Neuron (in vitro differentiated cells): ENCODE data around the gene UBR2.
A peak's percentile ranks its signal among the peaks of the same experiment; 100 is the strongest.

Experiments
- H2AFZ ChIP-seq: one replicate; pipeline ENCODE4 v1.6.1; 2013; ENCODE audit warnings: low read depth, mild to moderate bottlenecking, inconsistent platforms, low read length, moderate library complexity
- H3K27me3 ChIP-seq: one replicate; pipeline ENCODE4 v1.6.1; 2013; ENCODE audit warnings: low read length; ENCODE audit not compliant: insufficient read depth
- H3K36me3 ChIP-seq: one replicate; pipeline ENCODE4 v1.6.1; 2013; ENCODE audit warnings: low read length; ENCODE audit not compliant: insufficient read depth
- H3K4me1 ChIP-seq: one replicate; pipeline ENCODE4 v1.6.1; 2013; ENCODE audit warnings: low read length; ENCODE audit not compliant: insufficient read depth
- H3K4me3 ChIP-seq: 2 replicates; pipeline ENCODE4 v1.5.1; 2013; ENCODE audit warnings: mild to moderate bottlenecking, low read length, moderate library complexity
- H3K9me3 ChIP-seq: one replicate; pipeline ENCODE4 v1.6.1; 2013; ENCODE audit warnings: low read length

The UBR2 gene

GRCh38 chr6:42563697-42564505 is at the start of gene UBR2:
TSS of gene UBR2 (plus strand) at chr6:42564029. CDS start at chr6:42564320, 291 bp downstream.
- Histone ChIP-seq H3K9me3 (no peaks in the 10 kb centered on the region), H3K4me3 (peak within 1 kb of the TSS; percentile 71), H3K36me3 (no peaks in the 10 kb centered on the region), H2AFZ (peak within 1 kb of the TSS; percentile 68), H3K4me1 (peaks cover 9% of the 10 kb centered on the region), H3K27me3 (no peaks in the 10 kb centered on the region)

DNA sequence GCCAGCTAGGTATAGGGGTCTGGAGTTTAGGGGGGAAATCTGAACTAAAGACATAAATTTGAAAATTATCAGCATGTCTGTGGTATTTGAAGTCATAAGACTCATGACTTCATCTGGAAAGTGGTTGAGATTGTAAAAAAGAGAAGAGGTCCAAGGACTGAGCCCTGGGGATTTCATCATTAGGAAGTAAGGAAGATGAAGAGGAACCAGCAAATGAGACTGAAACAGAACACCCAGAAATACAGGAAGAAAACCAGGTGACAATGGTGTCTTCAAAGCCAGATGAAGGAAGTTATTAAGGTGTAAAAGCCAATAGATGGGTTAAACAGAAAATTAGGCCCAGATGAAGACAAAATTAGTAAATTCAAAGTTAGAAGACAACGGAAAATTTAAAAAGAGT is 49.1 kb upstream of the UBR2 start:
- H3K4me1 ChIP-seq: peaks cover 6% of the 10 kb centered on the region
- H3K9me3 ChIP-seq: no peaks in the 10 kb centered on the region
- no peak overlapping the region for H3K4me3 ChIP-seq
- H2AFZ ChIP-seq: no peak overlapping the region
- H3K27me3 ChIP-seq: no peaks in the 10 kb centered on the region
- no peaks in the 10 kb centered on the region for H3K36me3 ChIP-seq

DNA sequence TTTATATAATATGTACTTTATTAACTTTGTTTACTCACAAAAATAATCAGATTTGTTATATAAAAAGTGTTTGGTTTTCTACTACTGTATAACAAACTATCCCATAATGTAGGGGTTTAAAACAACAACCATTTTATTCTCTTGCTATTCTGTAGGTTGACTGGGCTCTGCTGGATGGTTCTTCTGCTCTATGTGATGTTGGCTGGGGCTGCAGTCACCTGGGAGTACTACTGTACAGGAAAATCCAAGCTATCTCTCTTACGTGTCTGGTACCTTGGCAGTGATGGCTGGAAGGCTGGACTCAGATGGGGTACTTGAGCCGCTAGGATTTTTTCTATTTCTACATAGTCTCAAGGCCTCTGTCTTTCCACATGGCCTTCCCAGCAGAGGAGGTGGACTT is 44.0 kb upstream of the UBR2 start:
- Histone ChIP-seq H3K4me1 (peaks cover 6% of the 10 kb centered on the region), H3K36me3 (no peaks in the 10 kb centered on the region), H3K9me3 (no peaks in the 10 kb centered on the region), H3K4me3 (no peak overlapping the region), H3K27me3 (no peaks in the 10 kb centered on the region), H2AFZ (no peak overlapping the region)

- Histone ChIP-seq H3K27me3 (no peaks in the 10 kb centered on the region), H3K9me3 (no peaks in the 10 kb centered on the region), H3K4me3 (no peak overlapping the region), H3K4me1 (no peaks in the 10 kb centered on the region), H3K36me3 (no peaks in the 10 kb centered on the region), H2AFZ (no peak overlapping the region)
These were observed 42.8 kb upstream of the UBR2 start for GRCh38 chr6:42520786-42521607.

DNA sequence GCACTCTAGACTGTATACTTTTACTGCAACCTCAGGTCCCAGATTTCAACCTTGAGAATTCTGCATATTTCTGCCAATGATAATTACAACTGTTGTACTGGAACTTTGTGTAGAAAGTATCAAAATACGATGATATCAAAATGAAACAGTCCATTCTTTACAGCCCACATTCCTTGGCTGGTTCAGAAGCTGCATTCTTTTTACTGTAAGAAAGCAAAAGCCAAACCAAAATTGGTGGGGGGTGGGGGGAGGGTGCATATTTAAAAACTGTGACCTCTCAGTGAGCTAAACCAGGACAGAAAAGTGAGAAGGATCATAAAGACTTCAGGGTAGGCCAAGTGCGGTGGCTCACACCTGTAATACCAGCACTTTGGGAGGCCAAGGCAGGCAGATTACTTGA is 41.8 kb upstream of the UBR2 start:
- Histone ChIP-seq H3K36me3 (no peaks in the 10 kb centered on the region), H2AFZ (no peak overlapping the region), H3K4me3 (no peak overlapping the region), H3K27me3 (no peaks in the 10 kb centered on the region), H3K9me3 (no peaks in the 10 kb centered on the region), H3K4me1 (no peaks in the 10 kb centered on the region)

- Histone ChIP-seq H3K9me3 (no peaks in the 10 kb centered on the region), H3K36me3 (no peaks in the 10 kb centered on the region), H3K4me1 (no peaks in the 10 kb centered on the region), H3K27me3 (no peaks in the 10 kb centered on the region), H2AFZ (no peak overlapping the region), H3K4me3 (no peak overlapping the region)
These were observed 40.7 kb upstream of the UBR2 start for GRCh38 chr6:42522942-42523814.

DNA sequence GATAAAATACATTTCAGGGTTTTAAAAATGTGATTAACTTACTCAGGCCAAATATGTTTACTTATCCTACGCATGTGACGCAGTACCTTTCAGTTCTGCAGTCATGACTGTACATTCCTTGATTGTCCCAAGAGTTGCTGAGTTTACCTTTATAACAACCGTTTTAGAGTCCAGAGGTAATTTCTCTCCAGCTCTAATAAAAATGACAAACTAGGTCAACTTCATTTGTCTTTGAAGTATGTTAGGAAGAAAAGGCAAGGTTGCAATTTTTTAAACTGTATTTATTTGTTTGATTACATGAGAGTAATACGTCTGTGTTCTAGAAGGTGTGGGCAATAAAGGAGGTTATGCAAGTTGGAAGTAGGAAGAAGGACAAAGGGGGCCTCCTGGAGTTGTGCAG is 38.6 kb upstream of the UBR2 start:
- Histone ChIP-seq H3K27me3 (no peaks in the 10 kb centered on the region), H3K4me1 (no peaks in the 10 kb centered on the region), H2AFZ (no peak overlapping the region), H3K9me3 (no peaks in the 10 kb centered on the region), H3K36me3 (no peaks in the 10 kb centered on the region), H3K4me3 (no peak overlapping the region)

- Histone ChIP-seq H3K4me3 (no peak overlapping the region), H3K27me3 (no peaks in the 10 kb centered on the region), H2AFZ (no peak overlapping the region), H3K9me3 (no peaks in the 10 kb centered on the region), H3K36me3 (no peaks in the 10 kb centered on the region), H3K4me1 (no peaks in the 10 kb centered on the region)
These were observed 37.2 kb upstream of the UBR2 start for GRCh38 chr6:42526616-42527015.

- Histone ChIP-seq H3K36me3 (no peaks in the 10 kb centered on the region), H3K27me3 (no peaks in the 10 kb centered on the region), H3K4me1 (no peaks in the 10 kb centered on the region), H3K4me3 (no peak overlapping the region), H3K9me3 (no peaks in the 10 kb centered on the region), H2AFZ (no peak overlapping the region)
These were observed 36.6 kb upstream of the UBR2 start for GRCh38 chr6:42527204-42527603.

DNA sequence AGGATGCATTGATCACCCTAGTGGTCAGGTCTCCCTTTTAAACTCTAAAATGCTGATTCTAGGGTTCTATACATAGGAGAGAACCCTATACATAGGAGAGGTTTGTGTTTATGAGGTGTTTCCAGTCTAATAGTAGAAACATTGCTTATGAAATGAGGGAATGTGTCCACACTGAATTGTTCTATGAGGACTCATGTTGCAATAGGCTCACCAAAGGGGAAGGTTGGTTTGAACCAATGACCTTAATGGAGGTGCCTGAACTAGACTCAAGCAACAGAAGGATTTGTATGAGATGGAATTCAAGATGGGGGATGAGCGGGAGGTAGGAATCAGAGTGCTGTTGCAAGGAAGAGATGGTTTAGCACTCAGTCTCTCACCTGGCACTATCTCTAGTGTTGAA is 33.5 kb upstream of the UBR2 start:
- no peaks in the 10 kb centered on the region for H3K4me1 ChIP-seq
- no peaks in the 10 kb centered on the region for H3K9me3 ChIP-seq
- no peaks in the 10 kb centered on the region for H3K27me3 ChIP-seq
- H3K4me3 ChIP-seq: no peak overlapping the region
- H2AFZ ChIP-seq: no peak overlapping the region
- H3K36me3 ChIP-seq: no peaks in the 10 kb centered on the region

DNA sequence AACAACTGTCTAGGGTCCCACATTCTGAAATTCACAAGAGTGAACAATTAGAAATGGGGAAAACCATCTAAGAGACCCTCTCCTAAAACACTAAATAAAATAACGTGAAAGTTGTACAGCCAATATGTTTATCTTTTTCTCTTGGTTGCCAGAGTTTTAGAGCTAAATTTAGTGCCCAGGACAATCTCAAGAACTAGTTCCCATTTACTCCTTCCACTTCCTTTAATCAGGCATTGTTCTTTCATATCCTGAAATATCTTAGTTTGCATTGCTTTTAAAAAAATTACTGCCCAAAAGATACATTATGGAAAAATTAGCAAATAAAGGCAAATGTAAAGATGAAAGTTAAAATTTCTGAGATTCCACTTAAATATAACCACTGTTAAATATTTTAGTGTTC is 33.1 kb upstream of the UBR2 start:
- Histone ChIP-seq H3K36me3 (no peaks in the 10 kb centered on the region), H3K9me3 (no peaks in the 10 kb centered on the region), H2AFZ (no peak overlapping the region), H3K4me1 (no peaks in the 10 kb centered on the region), H3K4me3 (no peak overlapping the region), H3K27me3 (no peaks in the 10 kb centered on the region)

- Histone ChIP-seq H3K36me3 (no peaks in the 10 kb centered on the region), H3K9me3 (no peaks in the 10 kb centered on the region), H3K4me1 (no peaks in the 10 kb centered on the region), H3K4me3 (no peak overlapping the region), H3K27me3 (no peaks in the 10 kb centered on the region), H2AFZ (peak overlapping the region; percentile 86)
These were observed 31.7 kb upstream of the UBR2 start for GRCh38 chr6:42532038-42532669.
